HG03460 (cell line): ENCODE data around the gene CORT.
"Not testable (repeated sequence)": the region's sequence is repeated elsewhere in the genome, so short reads cannot be mapped to it uniquely, and the experiment has no call there.

ENCODE experiments used
- ATAC-seq: cut with Tn5 transposase; IDR thresholded peaks from one replicate; pipeline ENCODE4 v1.9.1; 2021; ENCODE audit not compliant: unreplicated experiment

CORT gene

GRCh38 chr1:10437052-10437451 is 12.8 kb upstream of the CORT start:
- no peak for ATAC-seq

- no peak for ATAC-seq
Observed at GRCh38 chr1:10438677-10439163, 11.1 kb upstream of the CORT start.

- no peak for ATAC-seq
Observed at GRCh38 chr1:10440305-10440704, 9.5 kb upstream of the CORT start.

GRCh38 chr1:10440794-10441193 is 9.0 kb upstream of the CORT start:
- ATAC-seq, result no peak

GRCh38 chr1:10444248-10444647 is 5.6 kb upstream of the CORT start:
- no peak for ATAC-seq

- ATAC-seq, result no peak
Observed at GRCh38 chr1:10444795-10445397, 4.9 kb upstream of the CORT start.

- no peak for ATAC-seq
Observed at GRCh38 chr1:10446790-10447422, 2.9 kb upstream of the CORT start.

- ATAC-seq, result no peak
Observed at GRCh38 chr1:10450156-10450814, 454 bp downstream of the CORT start.

- ATAC-seq, result no peak
Observed at GRCh38 chr1:10450836-10451235, 1.0 kb downstream of the CORT start.

GRCh38 chr1:10451287-10451686 is 1.5 kb downstream of the CORT start:
- no peak for ATAC-seq

- no peak for ATAC-seq
Observed at GRCh38 chr1:10456048-10456447, 6.2 kb downstream of the CORT start.

GRCh38 chr1:10456661-10457060 is 6.8 kb downstream of the CORT start:
- ATAC-seq, result no peak

GRCh38 chr1:10457462-10457861 is 7.6 kb downstream of the CORT start:
- ATAC-seq, result not testable (repeated sequence)

- ATAC-seq, result no peak
Observed at GRCh38 chr1:10457875-10458274, 8.0 kb downstream of the CORT start.

- no peak for ATAC-seq
Observed at GRCh38 chr1:10459184-10459583, 9.4 kb downstream of the CORT start.

- ATAC-seq, result no peak
Observed at GRCh38 chr1:10467078-10467477, 17.2 kb downstream of the CORT start.

- ATAC-seq, result no peak
Observed at GRCh38 chr1:10470043-10470442, 20.2 kb downstream of the CORT start.

GRCh38 chr1:10471411-10472219 is 21.8 kb downstream of the CORT start:
- ATAC-seq, result no peak

- peak; percentile 75 for ATAC-seq
Observed at GRCh38 chr1:10472220-10473144, 22.7 kb downstream of the CORT start, which contains the start of gene DFFA. DFFA (minus strand) TSS chr1:10472529; CDS start chr1:10472458, 71 bp downstream.

- no peak for ATAC-seq
Observed at GRCh38 chr1:10473145-10473765, 23.4 kb downstream of the CORT start.
